ENCODE measurements around the gene ANXA11. TPM values are rescaled to one million over a fixed set of nuclear protein-coding genes. Genes with fewer than 3 reads are reported as not detected.
"Not testable (repeated sequence)": the region's sequence is repeated elsewhere in the genome, so short reads cannot be mapped to it uniquely, and the experiment has no call there.

The ANXA11 gene
- 305 and 311 TPM in 2 replicates for total RNA-seq (2014; rRNA removed; shearing (Covaris generic))

- DNase-seq (ENCODE audit: low spot score): peak; percentile 91
Measured at GRCh38 chr10:80205477-80206276, at the start of gene ANXA11. Gene ANXA11, minus strand, starts transcription at chr10:80205537. Its CDS starts 32,676 bp downstream, at chr10:80172861.

GRCh38 chr10:80254726-80255125, 49.4 kb upstream of the ANXA11 start:
- not testable (repeated sequence) for DNase-seq (ENCODE audit: low spot score)

DNA sequence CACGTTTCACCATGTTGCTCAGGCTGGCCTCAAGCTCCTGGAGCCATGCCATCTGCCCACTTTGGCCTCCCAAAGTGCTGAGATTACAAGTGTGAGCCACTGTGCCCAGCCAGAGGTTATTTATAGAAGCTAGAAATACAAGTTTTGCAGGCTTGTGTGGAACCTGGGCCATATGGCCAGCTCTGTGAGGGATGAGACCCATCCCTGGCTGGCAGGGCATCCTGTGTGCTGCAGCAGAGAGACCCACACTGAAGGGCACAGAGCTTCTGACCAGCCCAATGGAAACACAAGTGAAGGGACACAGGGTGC, 48.6 kb upstream of the ANXA11 start:
- not testable (repeated sequence) for DNase-seq (ENCODE audit: low spot score)

DNA sequence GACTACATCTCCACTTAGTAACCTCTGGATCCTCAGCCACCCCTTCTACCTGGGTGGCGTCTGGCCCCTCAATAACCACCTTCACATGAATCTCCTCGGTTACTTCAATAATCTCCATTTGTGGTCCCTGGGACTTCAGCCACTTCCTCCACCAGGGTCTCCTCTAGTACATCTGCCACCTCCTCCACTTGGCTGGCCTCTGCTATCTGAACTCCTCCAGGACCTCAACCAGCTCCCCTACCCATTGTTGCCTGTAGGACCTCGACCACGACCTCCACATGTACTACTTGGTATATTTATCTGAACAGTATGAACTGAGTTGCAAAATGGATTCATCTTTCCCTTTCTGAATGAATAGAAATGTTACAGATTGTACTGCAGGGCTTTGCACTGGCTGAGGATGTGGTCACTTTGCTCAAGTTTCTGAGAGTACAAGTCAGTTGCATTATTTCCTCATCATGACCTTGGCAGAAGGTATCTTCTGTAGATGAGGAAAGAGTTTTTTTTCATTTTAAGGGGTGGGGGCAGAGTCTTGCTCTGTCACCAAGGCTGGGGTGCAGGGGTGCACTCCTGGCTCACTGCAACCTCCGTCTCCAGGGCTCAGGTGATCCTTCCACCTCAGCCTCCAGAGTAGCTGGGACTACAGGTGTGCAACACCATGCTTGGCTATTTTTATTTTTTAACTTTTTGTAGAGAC, 48.1 kb upstream of the ANXA11 start:
- no peak for DNase-seq (ENCODE audit: low spot score)

DNA sequence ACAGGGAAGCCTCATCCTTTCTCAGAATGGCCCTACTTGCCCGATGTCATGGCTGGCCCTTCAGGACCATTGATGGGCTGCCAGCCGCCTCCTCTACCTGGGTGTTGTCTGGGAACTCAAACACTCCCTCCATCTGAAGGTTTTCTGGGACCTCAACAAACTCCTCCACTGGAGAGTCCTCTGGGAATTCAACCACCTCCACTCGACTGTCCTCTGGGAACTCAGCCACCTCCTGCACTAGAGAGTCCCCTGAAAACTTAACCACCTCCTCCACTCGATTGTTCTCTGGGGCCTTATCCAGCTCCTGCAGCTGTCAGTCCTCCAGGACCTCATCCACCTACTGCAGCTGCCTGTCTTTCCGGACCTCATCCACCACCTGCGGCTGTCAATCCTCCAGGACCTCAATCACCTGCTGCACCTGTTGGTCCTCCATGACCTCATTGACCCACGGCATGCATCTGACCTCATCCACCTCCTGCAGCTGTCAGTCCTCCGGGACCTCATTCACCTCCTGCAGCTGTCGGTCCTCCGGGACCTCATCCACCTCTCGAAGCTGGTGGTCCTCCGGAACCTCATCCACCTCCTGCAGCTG, 47.1 kb upstream of the ANXA11 start:
- no peak for DNase-seq (ENCODE audit: low spot score)

DNA sequence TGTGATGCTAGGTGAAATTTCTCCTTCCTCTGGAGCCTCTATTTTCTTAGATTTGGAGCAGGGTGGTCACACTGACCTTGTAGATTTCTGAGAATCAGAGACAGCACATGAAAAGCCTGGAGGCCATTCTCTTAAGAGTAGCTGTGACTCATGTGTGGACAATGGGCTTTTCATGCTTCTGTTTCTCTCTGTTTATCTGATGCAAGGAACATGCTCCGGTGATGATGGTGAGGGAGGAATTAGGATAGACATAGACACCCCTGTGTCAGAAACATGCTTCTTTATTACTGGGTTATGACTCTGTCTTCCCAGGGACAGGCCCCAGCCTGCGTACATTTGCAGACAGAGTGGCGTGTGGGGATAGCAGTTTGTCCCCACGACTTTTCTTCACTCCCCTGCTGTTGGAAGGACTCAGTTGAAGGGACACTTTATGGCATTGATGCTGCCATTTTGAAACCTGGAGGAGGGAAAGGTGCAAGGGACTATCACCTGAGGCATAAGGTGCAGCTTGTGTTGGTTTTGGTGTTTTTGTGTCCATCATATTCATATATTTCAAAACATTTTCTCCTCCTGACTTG, 46.5 kb upstream of the ANXA11 start:
- DNase-seq (ENCODE audit: low spot score): not testable (repeated sequence)

- DNase-seq (ENCODE audit: low spot score): not testable (repeated sequence)
Measured at GRCh38 chr10:80250399-80250798, 45.1 kb upstream of the ANXA11 start.

DNA sequence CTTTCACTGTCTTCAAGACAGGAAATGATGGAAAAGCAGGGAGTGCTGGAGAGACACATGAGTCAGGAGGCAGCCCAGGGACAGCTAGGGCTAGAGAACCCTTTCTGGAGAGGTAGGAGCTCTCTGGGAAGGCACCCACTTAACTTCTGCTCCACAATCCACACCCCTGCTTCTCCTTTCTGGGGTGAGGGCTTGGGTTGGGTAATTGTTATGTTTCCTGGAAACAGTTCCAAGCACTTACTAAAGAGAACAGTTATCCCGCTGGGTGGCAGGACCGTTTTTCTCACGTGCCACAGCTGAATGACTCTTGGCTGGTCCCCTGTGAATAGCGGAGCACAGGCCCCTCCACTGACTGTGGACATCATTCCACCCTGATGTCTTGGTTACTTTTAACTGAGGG, 44.6 kb upstream of the ANXA11 start:
- not testable (repeated sequence) for DNase-seq (ENCODE audit: low spot score)

DNA sequence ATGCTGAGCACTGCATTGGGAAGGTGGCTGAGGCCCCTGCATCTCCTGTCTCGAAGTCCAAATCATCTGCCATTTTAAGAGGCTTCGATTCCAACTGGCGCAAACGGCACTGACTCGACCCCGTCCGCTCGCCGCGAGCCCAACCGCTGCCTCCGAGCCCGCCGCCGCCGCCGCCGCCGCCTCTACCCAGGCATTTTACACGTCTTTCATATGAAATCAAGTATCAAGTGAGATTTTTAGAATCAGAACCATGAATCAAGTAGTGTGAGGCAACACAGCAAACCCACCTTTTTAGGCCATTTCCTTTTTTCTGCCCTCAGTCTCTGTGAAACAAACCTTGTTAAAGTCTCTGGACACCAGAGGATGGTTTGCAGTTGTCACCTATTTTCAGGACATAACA, 42.3 kb upstream of the ANXA11 start:
- DNase-seq (ENCODE audit: low spot score): not testable (repeated sequence)

GRCh38 chr10:80244371-80244770, 39.0 kb upstream of the ANXA11 start:
- not testable (repeated sequence) for DNase-seq (ENCODE audit: low spot score)

DNA sequence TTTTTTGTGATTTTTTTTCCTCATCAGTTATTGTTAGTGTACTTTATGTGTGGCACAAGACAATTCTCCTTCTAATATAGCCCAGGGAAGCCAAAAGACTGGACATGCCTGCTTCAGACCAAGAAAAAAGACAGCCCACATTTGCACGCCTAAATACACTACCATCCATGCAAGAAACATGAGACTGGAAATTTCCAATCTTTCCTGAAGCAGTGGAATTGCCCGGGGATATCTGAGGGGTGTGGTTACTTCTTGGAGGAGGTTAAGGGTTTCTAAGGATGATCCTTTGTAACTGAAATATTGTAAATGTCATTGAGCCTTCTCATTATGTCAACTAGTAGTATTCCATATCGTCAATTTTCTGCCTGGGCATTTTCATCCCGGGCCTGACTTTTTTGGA, 37.0 kb upstream of the ANXA11 start:
- not testable (repeated sequence) for DNase-seq (ENCODE audit: low spot score)

DNA sequence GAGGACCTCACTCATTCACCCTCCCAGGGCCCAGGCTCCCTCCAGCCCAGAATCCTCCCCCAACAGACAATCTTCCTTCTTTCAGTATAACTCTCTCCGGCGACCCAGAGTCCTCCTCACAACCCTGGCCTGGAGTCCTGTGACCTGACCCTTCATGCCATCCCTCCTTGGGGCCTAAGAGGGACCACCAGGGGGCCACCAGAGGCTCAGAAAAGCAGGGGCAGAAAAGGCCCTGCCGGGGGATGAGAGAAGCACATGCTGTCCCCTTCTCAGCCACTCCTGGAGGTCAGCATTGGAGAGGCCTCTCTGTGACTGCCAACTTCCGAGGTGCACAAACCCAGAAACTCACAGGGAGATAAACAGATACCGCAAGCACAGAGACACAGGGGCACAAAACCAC, 31.1 kb upstream of the ANXA11 start:
- not testable (repeated sequence) for DNase-seq (ENCODE audit: low spot score)

DNA sequence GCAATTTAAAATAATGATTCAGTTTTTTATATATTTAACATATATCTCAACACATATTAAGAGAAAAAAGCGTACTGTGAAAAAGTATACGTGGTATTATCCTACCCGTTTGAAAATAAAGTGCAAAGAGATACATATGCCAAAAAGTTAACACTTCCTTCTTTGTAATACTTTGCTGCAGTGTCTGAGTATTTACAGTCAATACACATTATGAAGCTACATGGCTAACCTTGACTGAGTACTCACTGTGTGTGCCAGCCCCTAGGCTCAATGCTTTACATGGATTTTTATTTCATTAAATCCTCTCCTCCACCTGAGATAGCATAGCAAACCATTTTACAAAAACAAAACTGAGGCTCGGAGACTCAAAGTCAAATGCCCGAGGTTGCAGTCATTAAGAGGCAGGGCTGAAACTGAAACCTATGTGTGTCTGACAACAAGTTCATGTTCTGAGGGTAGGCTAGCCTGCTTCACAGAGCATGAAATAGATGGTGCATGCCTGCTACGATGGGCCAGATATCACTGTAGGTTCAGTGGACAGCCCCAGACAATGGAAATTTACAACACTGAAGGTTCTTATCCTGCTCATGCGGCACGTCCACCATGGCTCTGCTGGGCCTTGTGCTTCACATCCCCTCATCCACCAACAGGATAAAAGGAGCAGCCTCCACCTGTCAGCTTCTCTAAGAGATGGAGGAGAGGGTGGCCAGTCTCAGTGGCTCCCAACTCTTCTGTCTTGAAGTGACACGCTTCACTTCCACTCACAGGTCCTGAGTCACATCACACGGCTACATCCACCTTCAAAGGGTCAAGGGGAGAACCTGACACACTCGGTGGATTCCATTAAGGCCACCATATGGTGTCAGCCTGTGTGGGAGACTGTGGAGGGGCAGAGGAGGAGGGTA, 29.2 kb upstream of the ANXA11 start:
- not testable (repeated sequence) for DNase-seq (ENCODE audit: low spot score)

- not testable (repeated sequence) for DNase-seq (ENCODE audit: low spot score)
Measured at GRCh38 chr10:80233871-80234270, 28.5 kb upstream of the ANXA11 start.

GRCh38 chr10:80226723-80227122, 21.4 kb upstream of the ANXA11 start:
- not testable (repeated sequence) for DNase-seq (ENCODE audit: low spot score)

GRCh38 chr10:80223031-80223419, 17.7 kb upstream of the ANXA11 start:
- not testable (repeated sequence) for DNase-seq (ENCODE audit: low spot score)

DNA sequence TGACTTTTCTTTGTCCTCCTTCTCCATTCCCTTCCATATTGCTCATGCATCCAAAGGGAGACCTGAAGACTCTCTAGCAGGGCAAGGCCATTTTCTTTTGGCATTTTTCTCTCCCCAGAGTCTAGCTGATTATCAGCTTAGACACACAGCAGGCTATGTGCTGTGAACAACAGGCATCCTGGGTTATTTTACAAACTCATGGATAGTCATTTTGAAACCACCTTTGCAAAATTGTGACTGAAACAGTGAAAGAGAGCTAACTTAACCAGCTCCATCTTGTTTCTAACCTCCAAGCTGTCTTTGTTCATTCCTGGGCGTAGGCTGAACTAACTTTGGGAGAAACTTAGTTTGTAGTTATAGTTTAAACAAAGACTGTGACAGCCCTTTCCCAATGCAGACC, 13.5 kb upstream of the ANXA11 start:
- not testable (repeated sequence) for DNase-seq (ENCODE audit: low spot score)

DNA sequence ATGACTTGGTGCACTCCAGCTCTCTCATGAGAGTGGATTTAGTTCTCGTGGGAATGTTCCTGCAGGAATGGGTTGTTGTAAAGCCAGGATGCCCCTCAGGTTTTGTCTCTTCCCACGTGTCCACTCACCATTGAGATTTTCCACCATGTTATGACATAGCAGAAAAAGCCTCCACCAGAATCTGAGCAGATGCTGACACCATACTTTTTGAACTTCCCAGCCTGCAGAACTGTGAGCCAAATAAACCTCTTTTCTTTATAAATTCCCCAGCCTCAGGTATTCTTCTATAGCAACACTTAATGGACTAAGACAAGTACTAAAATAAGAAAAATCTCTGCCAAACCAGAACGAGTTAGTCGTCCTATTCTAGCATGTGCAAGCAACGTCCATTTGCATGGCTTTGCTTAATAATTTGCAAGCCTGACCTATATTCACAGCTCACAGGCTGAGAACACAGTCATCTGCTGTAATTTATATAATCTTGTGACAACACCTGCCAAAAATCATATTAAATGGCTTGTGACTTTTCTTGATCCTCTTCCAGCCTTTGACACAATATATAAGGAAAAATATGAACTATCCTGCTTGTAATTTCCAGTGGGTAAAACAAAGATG, 9.1 kb upstream of the ANXA11 start:
- DNase-seq (ENCODE audit: low spot score): not testable (repeated sequence)

GRCh38 chr10:80212535-80213115, 7.3 kb upstream of the ANXA11 start:
- not testable (repeated sequence) for DNase-seq (ENCODE audit: low spot score)

DNA sequence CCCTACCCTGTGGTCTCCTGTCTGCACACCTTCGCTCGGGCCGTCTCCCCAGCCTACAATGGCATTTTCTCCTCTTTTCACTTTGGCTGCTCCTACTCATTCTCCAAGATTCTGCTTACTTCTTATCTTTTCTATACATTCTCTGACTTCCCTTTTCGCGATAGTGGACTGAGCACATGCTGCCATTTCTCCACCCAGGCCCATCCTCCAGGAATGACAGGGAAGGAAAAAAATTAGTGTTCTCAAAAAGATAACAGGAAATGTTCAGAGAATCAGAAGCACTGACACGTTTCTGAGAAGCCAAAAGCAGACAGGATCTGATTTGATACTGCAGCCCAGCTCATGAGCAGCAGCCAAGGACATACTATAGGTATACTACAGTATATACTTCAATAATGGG, 6.4 kb upstream of the ANXA11 start:
- DNase-seq (ENCODE audit: low spot score): no peak

Data from HT-29 (cell line).